Astrocyte (in vitro differentiated cells and primary cell): ENCODE results near the gene NME4. TPM values are rescaled to one million over a fixed set of nuclear protein-coding genes. Genes with fewer than 3 reads are reported as not detected.

Experiments used
- DNase-seq: peaks from one replicate; pipeline ENCODE4 v3.0.0-alpha.2; 2010; ENCODE audit warnings: low read depth
- FAIRE-seq: peaks from 2 replicates; lab custom pipeline; 2011; peaks lifted over from hg19 to GRCh38; lab: Jason Lieb, UNC
- H2AFZ ChIP-seq: 2 replicates; pipeline ENCODE4 v1.6.0; 2012; ENCODE audit warnings: low read depth, low read length, inconsistent platforms
- H3K27ac ChIP-seq: 2 replicates; pipeline ENCODE4 v1.5.1; 2011; ENCODE audit warnings: low read depth, low read length, inconsistent platforms
- H3K27me3 ChIP-seq: 2 replicates; pipeline ENCODE4 v1.6.0; 2011; ENCODE audit warnings: low read length, inconsistent platforms; ENCODE audit not compliant: insufficient read depth
- H3K36me3 ChIP-seq: 2 replicates; pipeline ENCODE4 v1.5.1; 2011; ENCODE audit warnings: low read length, inconsistent platforms; ENCODE audit not compliant: insufficient read depth
- H3K4me1 ChIP-seq: 2 replicates; pipeline ENCODE4 v1.5.1; 2011; ENCODE audit warnings: low read length, inconsistent platforms; ENCODE audit not compliant: insufficient read depth
- H3K4me2 ChIP-seq: 2 replicates; pipeline ENCODE4 v1.6.0; 2012; ENCODE audit warnings: low read length, inconsistent platforms
- H3K4me3 ChIP-seq: 2 replicates; pipeline ENCODE4 v1.5.1; 2011; ENCODE audit warnings: low read depth, mild to moderate bottlenecking, low read length, inconsistent platforms; ENCODE audit not compliant: insufficient read depth
- H3K79me2 ChIP-seq: 2 replicates; pipeline ENCODE4 v1.6.0; 2012; ENCODE audit warnings: mild to moderate bottlenecking, low read length, inconsistent platforms; ENCODE audit not compliant: insufficient read depth
- H3K9ac ChIP-seq: 2 replicates; pipeline ENCODE4 v1.6.0; 2012; ENCODE audit warnings: mild to moderate bottlenecking, low read length, inconsistent platforms
- H3K9me3 ChIP-seq: 2 replicates; pipeline ENCODE4 v1.5.1; 2012; ENCODE audit warnings: low read depth, mild to moderate bottlenecking, low read length, inconsistent platforms; ENCODE audit not compliant: insufficient read depth
- H4K20me1 ChIP-seq: 2 replicates; pipeline ENCODE4 v1.6.0; 2012; ENCODE audit warnings: low read length, inconsistent platforms; ENCODE audit not compliant: insufficient read depth
- H3K27ac Mint-ChIP-seq: one replicate; pipeline ENCODE4 v1.8.0; 2021; ENCODE audit warnings: mild to moderate bottlenecking, mixed read lengths; ENCODE audit not compliant: unreplicated experiment
- H3K27me3 Mint-ChIP-seq: one replicate; pipeline ENCODE4 v1.8.0; 2021; ENCODE audit warnings: low read depth, mixed read lengths; ENCODE audit not compliant: unreplicated experiment
- H3K36me3 Mint-ChIP-seq: one replicate; pipeline ENCODE4 v1.8.0; 2021; ENCODE audit warnings: low read depth, mixed read lengths; ENCODE audit not compliant: unreplicated experiment
- H3K4me1 Mint-ChIP-seq: one replicate; pipeline ENCODE4 v1.8.0; 2021; ENCODE audit warnings: low read depth, mixed read lengths; ENCODE audit not compliant: unreplicated experiment
- H3K4me3 Mint-ChIP-seq: one replicate; pipeline ENCODE4 v1.8.0; 2021; ENCODE audit warnings: mild to moderate bottlenecking, moderate library complexity, mixed read lengths; ENCODE audit not compliant: unreplicated experiment
- H3K9me3 Mint-ChIP-seq: one replicate; pipeline ENCODE4 v1.8.0; 2021; ENCODE audit warnings: mild to moderate bottlenecking, mixed read lengths; ENCODE audit not compliant: unreplicated experiment
- EZH2 ChIP-seq: IDR thresholded peaks from 2 replicates; pipeline ENCODE4 v1.6.1; 2012; ENCODE audit warnings: mild to moderate bottlenecking, low read length, inconsistent platforms; ENCODE audit not compliant: insufficient read depth
- total RNA-seq: library from RNA; stranded (reverse); gene quantifications from 2 replicates; pipeline ENCODE4 v1.2.1, GENCODE V29; 2021
- TF ChIP-seq, protein P1 (sequence below): IDR thresholded peaks from 2 replicates; pipeline ENCODE4 v1.5.1; 2011; ENCODE audit warnings: low read depth, mild to moderate bottlenecking, inconsistent platforms, low read length, moderate library complexity; ENCODE audit not compliant: insufficient read depth

Gene NME4
- total RNA-seq, 1 donor from 2014 or later = 268 TPM

DNA sequence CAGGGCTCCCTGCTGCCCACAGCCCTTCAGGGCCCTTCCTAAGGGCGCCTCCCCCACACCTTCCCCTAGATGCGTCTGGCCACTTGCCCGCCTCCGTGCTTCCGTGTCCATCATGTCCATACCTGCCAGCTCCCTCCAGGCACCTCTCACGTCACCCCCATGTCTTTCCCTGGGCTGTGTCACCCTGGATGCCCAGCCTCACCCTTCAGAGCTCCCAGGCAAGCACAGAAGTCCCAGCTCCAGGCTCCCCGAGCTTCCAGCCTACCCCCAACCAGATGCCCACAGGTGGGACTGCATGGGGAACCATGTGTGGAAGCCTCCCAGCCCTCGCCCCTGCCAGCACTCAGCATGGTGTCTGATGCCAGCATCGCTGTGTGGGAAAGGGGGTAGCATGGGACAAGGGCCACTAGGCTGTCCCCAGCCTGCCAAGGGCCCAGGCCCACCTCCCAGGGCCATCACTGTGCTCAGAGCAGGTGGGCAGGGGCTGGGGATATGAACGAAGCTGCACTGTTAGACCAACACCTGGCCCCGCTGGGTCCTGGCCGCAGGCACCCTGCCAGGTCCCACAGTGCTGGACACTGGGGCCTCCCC, 42.6 kb upstream of the NME4 start:
- Histone ChIP-seq H3K9ac (no peak overlapping the region), H3K9me3 (no peaks in the 10 kb centered on the region), H3K4me3 (no peak overlapping the region), H3K27ac (no peak overlapping the region), H3K27me3 (no peaks in the 10 kb centered on the region), H3K79me2 (peaks cover 21% of the 10 kb centered on the region), H3K4me1 (no peaks in the 10 kb centered on the region), H3K36me3 (no peaks in the 10 kb centered on the region), H4K20me1 (peaks cover 14% of the 10 kb centered on the region), H3K4me2 (no peak overlapping the region), H2AFZ (no peak overlapping the region)
- DNase-seq (no peak), FAIRE-seq (no peak)
- Mint-ChIP-seq H3K4me1 (peaks cover 9% of the 10 kb centered on the region), H3K27ac (no peak overlapping the region), H3K9me3 (no peaks in the 10 kb centered on the region), H3K4me3 (peak overlapping the region; percentile 31), H3K27me3 (no peaks in the 10 kb centered on the region), H3K36me3 (no peaks in the 10 kb centered on the region)
- no peak for TF ChIP-seq EZH2
- TF ChIP-seq, protein P1, sequence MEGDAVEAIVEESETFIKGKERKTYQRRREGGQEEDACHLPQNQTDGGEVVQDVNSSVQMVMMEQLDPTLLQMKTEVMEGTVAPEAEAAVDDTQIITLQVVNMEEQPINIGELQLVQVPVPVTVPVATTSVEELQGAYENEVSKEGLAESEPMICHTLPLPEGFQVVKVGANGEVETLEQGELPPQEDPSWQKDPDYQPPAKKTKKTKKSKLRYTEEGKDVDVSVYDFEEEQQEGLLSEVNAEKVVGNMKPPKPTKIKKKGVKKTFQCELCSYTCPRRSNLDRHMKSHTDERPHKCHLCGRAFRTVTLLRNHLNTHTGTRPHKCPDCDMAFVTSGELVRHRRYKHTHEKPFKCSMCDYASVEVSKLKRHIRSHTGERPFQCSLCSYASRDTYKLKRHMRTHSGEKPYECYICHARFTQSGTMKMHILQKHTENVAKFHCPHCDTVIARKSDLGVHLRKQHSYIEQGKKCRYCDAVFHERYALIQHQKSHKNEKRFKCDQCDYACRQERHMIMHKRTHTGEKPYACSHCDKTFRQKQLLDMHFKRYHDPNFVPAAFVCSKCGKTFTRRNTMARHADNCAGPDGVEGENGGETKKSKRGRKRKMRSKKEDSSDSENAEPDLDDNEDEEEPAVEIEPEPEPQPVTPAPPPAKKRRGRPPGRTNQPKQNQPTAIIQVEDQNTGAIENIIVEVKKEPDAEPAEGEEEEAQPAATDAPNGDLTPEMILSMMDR = no peak

DNA sequence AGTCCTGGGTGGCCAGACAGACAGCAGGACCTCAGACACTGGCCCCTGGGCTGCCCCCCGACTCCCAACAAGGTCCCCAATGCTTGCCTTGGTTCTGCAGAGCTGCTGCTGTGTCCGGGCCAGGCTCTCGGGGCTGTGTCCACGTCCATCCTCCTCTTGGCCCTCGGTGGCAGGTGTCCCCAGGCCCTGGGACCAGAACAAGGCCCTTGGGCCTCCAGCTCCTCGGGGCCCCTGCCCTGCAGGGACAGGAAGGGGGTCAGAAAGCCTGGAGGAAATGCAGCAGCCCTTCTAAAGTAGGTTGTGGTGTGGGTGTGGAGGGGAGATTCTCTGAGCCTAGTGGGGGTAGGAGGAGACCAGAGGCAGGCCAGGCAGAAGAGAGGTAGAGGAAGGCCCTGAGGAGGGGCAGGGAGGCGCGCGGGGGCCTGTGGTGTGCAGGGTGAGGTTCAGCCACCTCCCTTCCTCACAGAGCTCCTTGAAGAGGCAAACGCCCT, 42.0 kb upstream of the NME4 start:
- H3K4me3 Mint-ChIP-seq = no peak overlapping the region
- no peak overlapping the region for H3K27ac ChIP-seq

More for the DNA sequence above, 42.0 kb upstream of the NME4 start:
- Histone ChIP-seq H3K4me2 (no peak overlapping the region), H3K9ac (no peak overlapping the region), H3K4me1 (no peaks in the 10 kb centered on the region), H3K27me3 (no peaks in the 10 kb centered on the region), H3K79me2 (peaks cover 15% of the 10 kb centered on the region), H2AFZ (no peak overlapping the region), H3K4me3 (no peak overlapping the region), H4K20me1 (peaks cover 8% of the 10 kb centered on the region), H3K36me3 (no peaks in the 10 kb centered on the region), H3K9me3 (no peaks in the 10 kb centered on the region)
- FAIRE-seq (no peak), DNase-seq (no peak)
- H3K4me1 Mint-ChIP-seq = peaks cover 4% of the 10 kb centered on the region
- no peak overlapping the region for H3K27ac Mint-ChIP-seq
- no peaks in the 10 kb centered on the region for H3K36me3 Mint-ChIP-seq
- H3K9me3 Mint-ChIP-seq = no peaks in the 10 kb centered on the region
- H3K27me3 Mint-ChIP-seq = no peaks in the 10 kb centered on the region
- TF ChIP-seq, protein P1 = no peak
- no peak for TF ChIP-seq EZH2
